ENCODE data around the gene USP21. TPM values are rescaled to one million over a fixed set of nuclear protein-coding genes. Genes with fewer than 3 reads are reported as not detected.

The USP21 gene
- total RNA-seq, 4 donors from 2014 or later = 13.3 to 25.3 (median 16.3) TPM

GRCh38 chr1:161198194-161198896 is 39.0 kb downstream of the USP21 start:
- Histone ChIP-seq H3K27ac (replicated peaks in 1 of 4) (peak overlapping the region; percentile 92 to 95 (median 94)), H3K36me3 (peaks cover 0 to 37% (median 8%) of the 10 kb centered on the region in 4 donors), H3K4me1 (peaks cover 33 to 90% (median 83%) of the 10 kb centered on the region in 4 donors), H3K27me3 (no peaks in the 10 kb centered on the region), H3K9me3 (no peaks in the 10 kb centered on the region), H3K4me3 (peak overlapping the region; percentile 44 to 57 (median 46))
- TF ChIP-seq EP300 (IDR thresholded peaks at IDR 0.05) (no peak), POLR2AphosphoS5 (IDR thresholded peaks at IDR 0.05) (peak in 1 of 2 donors; percentile 5)
- WGBS = 18% methylated on average over 16 of the region's 20 CpGs
- intact Hi-C loops (cut with DNase I) = loop anchor here (10.0 kb wide), 1 partner anchor 186 kb away; no protein-coding TSS in a partner anchor
- no peak for DNase-seq (ENCODE audit: extremely low spot score)

DNA sequence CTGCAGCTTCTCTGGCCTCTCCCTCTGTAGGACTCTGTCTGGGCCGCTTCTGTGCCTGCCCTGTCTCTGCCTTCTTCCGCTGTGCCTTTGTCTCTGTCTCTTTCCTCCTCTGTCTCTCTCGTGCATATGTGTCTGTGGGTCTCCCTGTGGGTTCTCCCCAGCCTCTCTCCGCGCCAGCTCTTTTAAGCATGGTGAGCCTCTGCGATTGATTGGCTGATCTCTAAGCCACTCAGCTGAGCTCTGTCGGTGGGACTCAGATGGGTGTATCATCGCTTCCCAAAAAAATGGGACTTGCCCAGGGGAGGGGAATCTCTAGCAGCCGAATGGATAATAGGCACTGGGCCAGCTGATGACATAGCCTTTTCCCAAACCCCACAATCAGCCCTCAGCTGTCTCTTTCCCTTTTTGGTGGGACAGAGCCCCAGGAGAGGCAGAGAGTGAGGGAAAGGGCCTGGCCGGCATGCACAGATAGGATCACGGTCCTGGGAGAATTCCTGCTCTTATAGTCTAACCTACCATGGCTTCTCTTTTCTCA is 39.7 kb downstream of the USP21 start, which contains the start of gene ADAMTS4:
TSS of gene ADAMTS4 (minus strand) at position 158 of the 535 bp plus-strand sequence. CDS start 427 bp downstream, outside the sequence.
- intact Hi-C loops (cut with DNase I) = loop anchor here (10.0 kb wide), 1 partner anchor 186 kb away; no protein-coding TSS in a partner anchor
- TF ChIP-seq POLR2AphosphoS5 (IDR thresholded peaks at IDR 0.05) (peak; percentile 76 to 94), CTCF (IDR thresholded peaks at IDR 0.05) (no peak), POLR2A (IDR thresholded peaks at IDR 0.05; ENCODE audit: low read depth) (peak; percentile 84)
- peak within 1 kb of the TSS; percentile 92 to 95 (median 94) for H3K27ac ChIP-seq (replicated peaks in 1 of 4)
- H3K9me3 ChIP-seq = no peaks in the 10 kb centered on the region
- peaks cover 40 to 90% (median 84%) of the 10 kb centered on the region in 4 donors for H3K4me1 ChIP-seq
- DNase-seq (ENCODE audit: extremely low spot score) = no peak
- peaks cover 0 to 37% (median 12%) of the 10 kb centered on the region in 4 donors for H3K36me3 ChIP-seq
- no peaks in the 10 kb centered on the region for H3K27me3 ChIP-seq
- H3K4me3 ChIP-seq = peak within 1 kb of the TSS; percentile 44 to 57 (median 46)
- WGBS = 44% methylated on average over 11 of the region's 11 CpGs

DNA sequence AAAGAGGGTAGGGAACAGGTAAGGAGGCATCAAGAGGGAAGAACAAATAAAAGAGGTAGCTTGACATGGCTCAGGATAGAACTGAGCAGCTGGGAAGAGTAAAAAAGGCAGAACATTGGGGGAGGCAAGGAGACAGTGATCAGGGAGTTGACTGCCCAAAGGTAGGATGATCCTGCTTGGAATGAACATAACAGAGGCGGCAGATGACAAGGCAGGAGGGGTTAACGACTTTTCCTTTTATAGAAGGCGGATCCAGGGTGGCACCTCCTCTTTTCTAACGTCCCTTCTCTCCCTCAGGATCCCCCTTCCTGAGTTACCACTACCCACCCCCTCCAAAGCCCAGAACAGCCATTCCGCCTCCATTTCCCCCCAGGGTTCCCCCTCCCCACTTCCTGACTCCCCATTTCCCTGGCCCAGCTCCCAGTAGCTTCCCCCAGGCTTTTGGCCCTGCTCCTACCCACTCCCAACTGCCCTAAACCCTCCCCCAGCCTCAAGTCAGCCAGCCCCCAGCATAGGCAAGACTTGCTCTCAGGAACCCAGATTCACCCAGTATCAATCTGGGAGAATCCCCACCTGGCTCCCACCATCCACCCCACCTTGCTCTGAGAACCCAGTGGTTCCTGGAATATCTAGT is 40.3 kb downstream of the USP21 start:
- DNase-seq (ENCODE audit: extremely low spot score) = no peak
- intact Hi-C loops (cut with DNase I) = loop anchor here (10.0 kb wide), 1 partner anchor 185 kb away; no protein-coding TSS in a partner anchor
- 54% methylated on average over 5 of the region's 5 CpGs for WGBS
- Histone ChIP-seq H3K9me3 (no peaks in the 10 kb centered on the region), H3K27ac (replicated peaks in 1 of 4) (peak overlapping the region; percentile 92 to 95 (median 94)), H3K36me3 (peaks cover 0 to 37% (median 14%) of the 10 kb centered on the region in 4 donors), H3K4me3 (peak overlapping the region in 2 of 4 donors; percentile 5 to 57), H3K27me3 (no peaks in the 10 kb centered on the region), H3K4me1 (peaks cover 46 to 90% (median 88%) of the 10 kb centered on the region in 4 donors)
- TF ChIP-seq POLR2A (IDR thresholded peaks at IDR 0.05; ENCODE audit: low read depth) (no peak), CTCF (IDR thresholded peaks at IDR 0.05) (no peak), EP300 (IDR thresholded peaks at IDR 0.05) (no peak), POLR2AphosphoS5 (IDR thresholded peaks at IDR 0.05) (no peak)

GRCh38 chr1:161200421-161200991 is 41.2 kb downstream of the USP21 start:
- 77% methylated on average over 5 of the region's 5 CpGs for WGBS
- no peaks in the 10 kb centered on the region for H3K27me3 ChIP-seq
- peaks cover 0 to 36% (median 18%) of the 10 kb centered on the region in 4 donors for H3K36me3 ChIP-seq
- H3K9me3 ChIP-seq = no peaks in the 10 kb centered on the region
- peak overlapping the region; percentile 92 to 95 (median 94) for H3K27ac ChIP-seq (replicated peaks in 1 of 4)
- DNase-seq (ENCODE audit: extremely low spot score) = no peak
- peaks cover 55 to 92% (median 90%) of the 10 kb centered on the region in 4 donors for H3K4me1 ChIP-seq
- TF ChIP-seq POLR2AphosphoS5 (IDR thresholded peaks at IDR 0.05) (no peak), CTCF (IDR thresholded peaks at IDR 0.05) (no peak), POLR2A (IDR thresholded peaks at IDR 0.05; ENCODE audit: low read depth) (no peak), EP300 (IDR thresholded peaks at IDR 0.05) (no peak)
- intact Hi-C loops (cut with DNase I) = no loop called here
- peak overlapping the region in 2 of 4 donors; percentile 76 to 87 for H3K4me3 ChIP-seq

Data from esophagus muscularis mucosa (tissue), 4 donors.